ENCODE measurements around the gene CLDN20. TPM values are rescaled to one million over a fixed set of nuclear protein-coding genes. Genes with fewer than 3 reads are reported as not detected.

CLDN20 gene
- not detected in 2 replicates for total RNA-seq

GRCh38 chr6:155263373-155264063 is at the start of gene CLDN20:
Gene CLDN20, plus strand, starts transcription at chr6:155264013. Its CDS starts 11,707 bp downstream, at chr6:155275720.

GRCh38 chr6:155314092-155314772 is 50.4 kb downstream of the CLDN20 start, which contains the start of gene TFB1M:
Gene TFB1M, minus strand, starts transcription at chr6:155314484. Its CDS starts 56 bp downstream, at chr6:155314428.

Other genes starting within 250 kb of the CLDN20 start
- gene TFB1M, start 50.5 kb downstream of the CLDN20 start, total RNA-seq, result 8.3 and 14.1 TPM in 2 replicates
- gene NOX3, start 191.8 kb downstream of the CLDN20 start, total RNA-seq, result not detected in 2 replicates